ENCODE data around the gene URB1. TPM values are rescaled to one million over a fixed set of nuclear protein-coding genes. Genes with fewer than 3 reads are reported as not detected.
"Not testable (repeated sequence)": the region's sequence is repeated elsewhere in the genome, so short reads cannot be mapped to it uniquely, and the experiment has no call there.

Gene URB1
- total RNA-seq, 1 donor from 2014 or later, result 20.0 TPM

DNA sequence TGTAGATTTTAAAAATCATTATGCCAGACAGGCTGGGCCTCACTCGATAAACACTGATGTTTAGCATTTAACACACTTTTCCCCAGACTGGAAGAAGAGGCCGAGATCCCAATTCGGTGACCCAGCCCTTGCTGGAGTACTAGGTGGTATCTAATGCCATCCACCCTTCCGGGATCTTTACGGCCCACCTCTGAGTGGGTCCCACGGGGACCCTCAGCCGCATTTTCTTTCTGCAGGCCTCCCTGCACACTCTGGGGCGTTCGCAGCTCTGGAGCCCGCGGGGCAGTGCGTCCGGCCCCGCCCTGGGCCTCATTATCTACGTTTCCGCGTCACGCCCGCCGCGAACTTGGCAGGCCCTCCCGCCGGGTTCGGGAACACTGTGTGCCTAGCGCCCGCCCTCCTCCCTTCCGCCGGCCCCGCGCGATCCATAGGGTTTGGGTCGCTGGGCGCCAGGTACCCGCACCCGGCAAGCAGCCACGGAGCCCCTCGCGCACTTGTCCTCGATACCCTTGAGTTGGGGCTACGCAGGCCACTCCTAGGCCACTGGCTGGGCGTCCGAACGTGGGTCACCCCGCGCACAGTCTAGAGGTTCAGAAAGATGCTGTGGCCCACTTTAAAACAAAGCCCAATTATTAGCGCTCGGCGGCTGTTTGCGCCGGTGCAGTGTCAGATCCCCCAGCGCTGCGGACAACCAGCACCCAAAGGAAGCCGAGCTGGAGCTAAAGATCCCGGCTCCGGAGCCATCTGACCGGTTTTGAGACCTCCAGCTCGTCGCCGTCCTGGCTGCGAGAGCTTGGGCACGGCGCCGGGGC, 18.7 kb upstream of the URB1 start:
- no peak for DNase-seq (ENCODE audit: low read depth, low spot score)

DNA sequence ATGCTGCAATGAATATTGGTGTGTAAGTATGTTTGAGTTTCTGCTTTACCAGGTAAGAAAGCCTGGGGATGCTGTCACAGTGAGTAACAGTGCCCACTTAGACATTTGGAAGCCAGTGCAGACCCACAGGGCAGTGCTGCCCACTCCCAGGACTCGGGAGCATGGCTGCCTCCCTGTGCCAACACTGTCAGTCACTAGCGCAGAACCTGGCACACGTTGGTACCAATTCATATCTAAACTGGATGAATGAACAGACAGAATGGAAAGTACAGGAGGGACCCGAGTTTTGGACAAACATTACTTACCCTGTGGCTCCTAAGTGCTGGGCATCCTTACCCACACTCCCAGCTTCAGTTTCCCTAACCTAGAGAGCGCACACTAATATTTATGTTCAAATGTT, 18.1 kb upstream of the URB1 start:
- DNase-seq (ENCODE audit: low read depth, low spot score), result no peak

DNA sequence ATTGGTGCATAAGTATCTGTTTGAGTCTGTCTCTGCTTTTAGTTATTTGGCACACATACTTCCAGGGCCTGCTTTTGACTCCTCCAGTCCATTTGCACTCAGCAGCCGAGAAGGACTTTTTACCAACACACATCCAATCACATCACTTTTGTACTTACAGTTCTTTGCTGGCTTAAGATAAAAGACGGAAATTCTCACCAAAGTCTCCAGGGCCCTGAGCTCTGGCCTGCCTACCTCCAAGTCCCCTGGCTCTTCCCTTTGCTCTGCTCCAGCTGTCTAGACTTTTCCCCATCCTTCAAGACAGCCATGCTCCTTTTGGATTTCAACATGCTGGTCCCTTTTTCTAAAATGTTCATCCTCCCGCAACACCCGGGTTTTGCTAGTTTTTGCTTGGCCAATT, 17.5 kb upstream of the URB1 start:
- no peak for DNase-seq (ENCODE audit: low read depth, low spot score)

DNA sequence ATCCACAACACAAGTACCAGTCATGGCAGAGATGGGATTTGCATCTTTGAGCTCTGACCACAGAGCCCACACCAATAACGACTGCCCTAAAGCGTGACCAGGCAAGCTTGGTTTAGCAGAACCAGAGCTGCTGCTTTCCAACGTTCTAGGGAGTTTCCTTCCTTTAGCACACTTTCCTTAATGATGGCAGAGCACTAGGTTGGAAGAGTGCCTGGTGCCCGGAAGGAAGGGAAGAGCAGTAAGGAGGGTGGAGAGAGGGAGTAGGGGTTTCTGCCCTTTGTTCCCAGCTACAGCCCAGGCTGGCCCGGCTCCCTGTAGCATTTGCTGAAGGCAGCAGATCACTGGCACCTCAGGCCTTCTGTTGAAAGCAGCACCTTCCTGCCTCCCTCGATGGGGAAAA, 13.6 kb upstream of the URB1 start:
- DNase-seq (ENCODE audit: low read depth, low spot score), result no peak

DNA sequence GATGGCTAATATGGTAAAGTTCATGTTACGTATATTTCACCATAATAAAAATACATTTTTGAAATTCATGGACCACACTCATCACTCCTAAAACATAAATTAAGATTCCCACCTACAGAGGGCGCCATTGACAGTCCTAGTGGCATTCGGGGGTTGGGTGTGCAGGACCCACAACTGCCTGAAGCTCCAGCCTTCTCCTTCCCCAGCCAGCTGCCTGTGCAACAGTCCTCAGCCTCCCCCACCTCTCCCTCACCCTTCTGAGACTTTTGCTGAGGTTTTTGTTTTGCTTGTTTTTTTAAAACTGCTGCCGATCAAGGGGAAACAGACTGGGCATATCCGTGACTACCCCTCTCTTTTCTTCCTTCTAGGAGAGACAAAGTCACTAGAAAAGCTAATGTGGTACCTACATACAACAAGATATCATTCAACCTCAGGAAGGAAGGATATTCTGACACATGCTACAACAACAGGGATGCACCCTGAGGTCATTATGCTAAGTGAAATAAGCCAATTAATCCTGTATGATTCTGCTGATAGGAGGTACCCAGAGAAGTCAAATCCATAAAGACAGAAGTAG, 10.5 kb upstream of the URB1 start:
- no peak for DNase-seq (ENCODE audit: low read depth, low spot score)

DNA sequence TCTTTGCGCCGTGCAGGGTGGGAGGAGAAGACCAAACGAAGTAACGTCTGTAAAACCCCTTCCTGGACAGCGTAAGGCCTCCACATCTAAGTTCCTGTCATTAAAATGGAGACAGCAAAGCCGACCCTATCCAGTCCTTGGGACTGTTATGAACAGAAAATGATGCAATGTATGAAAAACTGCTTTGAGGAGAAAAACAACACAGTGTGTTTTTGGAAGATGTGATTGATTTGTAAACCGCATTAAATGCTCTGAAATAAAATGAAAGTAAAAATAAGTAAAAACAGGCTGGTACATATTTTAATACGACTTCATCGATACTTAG, 827 bp upstream of the URB1 start:
- no peak for DNase-seq (ENCODE audit: low read depth, low spot score)

DNA sequence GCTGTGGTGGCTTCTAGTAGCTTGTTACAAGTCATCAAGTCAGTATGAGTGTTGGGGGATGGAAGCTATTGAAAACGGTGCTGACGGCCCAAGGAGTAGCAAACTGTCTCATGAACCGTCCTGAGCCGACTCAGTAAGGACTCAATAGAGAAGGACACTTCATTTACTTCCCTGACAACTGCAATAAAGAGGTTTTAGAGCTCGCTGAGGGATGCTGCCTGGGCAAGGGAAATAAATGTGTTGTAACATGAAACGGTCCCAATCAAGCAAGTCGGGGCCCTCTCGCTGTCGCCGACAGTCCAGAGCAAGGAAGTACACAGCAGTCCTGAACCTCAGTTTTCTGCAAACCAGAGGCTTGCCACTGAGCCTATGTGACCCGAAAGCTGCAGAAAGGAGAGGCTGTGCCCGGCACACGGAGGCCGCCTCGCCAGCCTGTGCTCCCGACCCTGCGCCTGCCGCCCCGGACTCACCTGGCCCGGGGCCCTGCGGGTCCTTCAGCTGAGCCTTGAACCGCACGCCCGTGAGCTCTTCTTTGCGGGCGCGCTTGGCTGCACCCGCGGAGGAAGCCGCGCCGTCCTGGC, 423 bp downstream of the URB1 start:
- no peak for DNase-seq (ENCODE audit: low read depth, low spot score)

DNA sequence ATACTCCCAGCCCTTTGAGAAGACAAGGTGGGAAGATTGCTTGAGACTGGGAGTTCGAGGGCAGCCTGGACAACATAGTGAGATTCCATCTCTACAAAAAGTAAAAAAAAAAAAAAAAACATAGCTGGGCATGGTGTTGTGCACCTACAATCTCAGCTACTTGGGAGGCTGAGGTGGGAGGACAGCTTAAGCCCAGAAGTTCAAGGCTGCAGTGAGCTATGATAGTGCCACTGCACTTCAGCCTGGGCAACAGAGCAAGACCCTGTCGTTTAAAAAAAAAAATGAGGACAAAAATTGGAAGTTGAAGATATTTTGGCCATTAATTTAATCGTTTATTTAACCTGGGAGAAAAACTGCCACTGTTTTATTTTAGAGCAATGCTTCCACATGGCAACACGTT, 1.1 kb downstream of the URB1 start:
- DNase-seq (ENCODE audit: low read depth, low spot score), result no peak

DNA sequence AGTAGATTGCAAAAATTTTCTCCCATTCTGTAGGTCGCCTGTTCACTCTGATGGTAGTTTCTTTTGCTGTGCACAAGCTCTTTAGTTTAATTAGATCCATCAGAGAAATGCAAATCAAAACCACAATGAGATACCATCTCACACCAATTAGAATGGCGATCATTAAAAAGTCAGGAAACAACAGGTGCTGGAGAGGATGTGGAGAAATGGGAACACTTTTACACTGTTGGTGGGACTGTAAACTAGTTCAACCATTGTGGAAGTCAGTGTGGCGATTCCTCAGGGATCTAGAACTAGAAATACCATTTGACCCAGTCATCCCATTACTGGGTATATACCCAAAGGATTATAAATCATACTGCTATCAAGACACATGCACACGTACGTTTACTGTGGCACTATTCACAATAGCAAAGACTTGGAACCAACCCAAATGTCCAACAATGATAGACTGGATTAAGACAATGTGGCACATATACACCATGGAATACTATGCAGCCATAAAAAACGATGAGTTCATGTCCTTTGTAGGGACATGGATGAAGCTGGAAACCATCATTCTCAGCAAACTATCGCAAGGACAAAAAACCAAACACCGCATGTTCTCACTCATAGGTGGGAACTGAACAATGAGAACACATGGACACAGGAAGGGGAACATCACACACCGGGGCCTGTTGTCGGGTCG, 2.1 kb downstream of the URB1 start:
- DNase-seq (ENCODE audit: low read depth, low spot score), result not testable (repeated sequence)

DNA sequence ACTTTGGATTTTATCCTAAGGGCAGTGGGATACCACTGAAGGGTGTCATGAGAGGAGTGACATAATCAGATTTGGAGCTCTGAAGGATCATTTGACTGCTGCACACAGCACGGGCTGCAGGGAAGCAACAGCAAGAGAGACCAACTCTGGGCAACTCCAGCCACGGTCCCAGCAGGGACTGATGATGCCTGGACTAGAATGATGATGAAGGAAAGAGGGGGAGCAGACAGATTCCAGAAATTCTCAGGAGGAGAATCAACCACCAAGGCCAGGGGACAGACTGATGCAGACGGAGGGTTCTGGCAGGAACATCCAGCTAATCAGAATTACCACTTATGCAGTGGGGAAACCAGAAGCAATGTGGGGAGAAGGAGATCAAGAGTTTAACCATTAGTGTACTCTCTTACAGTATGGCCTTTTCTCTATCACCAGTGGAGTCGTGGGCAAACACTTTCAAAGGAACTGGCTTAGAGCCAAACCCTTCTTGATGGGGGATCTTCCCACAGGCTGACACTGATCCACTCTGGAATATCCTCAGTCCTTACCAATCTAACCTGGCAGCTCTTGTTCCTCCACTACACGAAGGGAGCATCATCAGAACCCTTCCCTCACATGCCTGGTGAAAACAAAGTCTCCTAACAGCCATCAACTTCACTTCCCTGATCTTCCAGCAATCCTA, 3.3 kb downstream of the URB1 start:
- no peak for DNase-seq (ENCODE audit: low read depth, low spot score)

DNA sequence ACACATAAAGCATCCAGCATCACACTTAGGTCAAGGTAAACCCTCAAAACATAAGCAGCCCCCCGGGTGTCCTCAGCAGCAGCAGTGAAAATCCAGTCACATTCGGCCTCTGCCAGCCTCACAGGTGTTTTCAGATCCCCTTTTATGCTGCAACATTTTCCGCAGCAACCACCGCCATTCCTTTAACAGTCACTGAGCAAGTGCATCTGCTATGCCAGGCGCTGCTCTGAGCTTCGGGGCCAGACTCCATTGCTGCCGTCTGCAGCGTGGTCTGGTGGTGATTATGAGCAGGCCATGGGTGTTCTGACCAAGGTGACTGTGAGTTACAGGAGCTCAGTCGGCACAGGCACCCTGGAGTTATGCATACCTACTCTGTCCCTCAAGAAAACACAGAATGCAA, 4.5 kb downstream of the URB1 start:
- DNase-seq (ENCODE audit: low read depth, low spot score), result no peak

DNA sequence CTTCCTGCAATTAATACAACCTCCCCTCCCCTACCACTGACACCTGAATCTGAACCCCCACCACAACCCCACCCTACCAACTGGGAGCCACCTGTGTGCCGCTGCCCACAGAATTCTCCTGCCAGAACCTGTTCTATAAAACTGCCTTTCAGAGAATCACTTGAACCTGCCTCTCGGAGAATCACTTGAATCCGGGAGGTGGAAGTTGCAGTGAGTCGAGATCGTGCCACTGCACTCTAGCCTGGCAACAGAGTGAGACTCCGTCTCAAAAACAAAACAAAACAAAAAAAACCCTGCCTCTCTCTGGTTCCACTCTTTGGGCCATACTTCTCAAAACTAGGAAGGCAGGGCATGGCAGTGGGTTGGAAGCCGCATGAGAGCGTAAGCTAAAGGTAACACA, 5.7 kb downstream of the URB1 start:
- DNase-seq (ENCODE audit: low read depth, low spot score), result no peak

DNA sequence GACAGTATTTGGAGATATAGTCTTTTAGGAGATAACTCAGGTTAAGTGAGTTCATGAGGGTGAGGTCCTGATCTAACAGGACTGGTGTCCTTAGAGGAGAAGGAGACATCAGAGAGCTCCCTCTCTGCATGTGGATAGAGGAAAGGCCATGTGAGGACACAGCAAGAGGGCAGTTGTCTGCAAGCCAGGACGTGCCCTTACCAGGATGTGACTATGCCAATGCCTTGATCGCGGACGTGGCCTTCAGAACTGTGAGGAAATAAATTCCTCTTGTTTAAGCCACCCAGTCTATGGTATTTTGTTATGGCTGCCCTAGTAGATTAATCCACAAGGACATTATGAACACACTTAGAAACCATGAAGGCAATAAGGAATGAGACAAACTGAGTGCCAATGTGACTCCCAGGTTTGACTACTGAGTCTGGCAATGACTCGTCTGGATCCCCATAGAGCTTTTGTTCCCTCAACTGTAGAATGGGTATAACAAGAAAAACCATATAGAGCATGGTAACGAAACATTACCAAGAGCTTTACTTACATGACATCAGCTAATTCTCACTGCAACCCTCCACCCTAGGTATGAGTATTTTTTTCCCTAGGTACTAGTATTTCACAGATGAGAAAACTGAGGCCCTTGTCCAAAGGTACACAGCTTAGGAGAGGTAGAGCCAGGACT, 6.5 kb downstream of the URB1 start:
- DNase-seq (ENCODE audit: low read depth, low spot score), result no peak

DNA sequence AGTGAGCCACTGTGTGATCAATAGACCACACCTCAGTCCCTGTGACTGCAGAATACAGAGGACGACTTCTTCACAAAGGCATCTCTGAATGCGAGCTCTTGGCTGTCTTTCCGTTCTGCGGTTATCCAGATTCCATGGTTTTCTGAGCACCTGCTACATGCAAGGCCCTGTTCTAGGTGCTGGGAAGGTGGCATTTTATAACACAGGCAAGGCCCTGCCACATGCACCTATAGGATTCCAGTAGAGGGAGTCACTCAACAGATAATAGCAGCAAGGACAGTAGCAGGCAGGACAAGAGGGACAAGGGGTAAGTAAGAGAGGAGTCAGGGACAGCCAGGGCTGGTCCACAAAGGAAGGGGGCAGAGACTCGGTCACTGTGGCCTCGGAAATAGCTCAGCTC, 9.0 kb downstream of the URB1 start:
- no peak for DNase-seq (ENCODE audit: low read depth, low spot score)

DNA sequence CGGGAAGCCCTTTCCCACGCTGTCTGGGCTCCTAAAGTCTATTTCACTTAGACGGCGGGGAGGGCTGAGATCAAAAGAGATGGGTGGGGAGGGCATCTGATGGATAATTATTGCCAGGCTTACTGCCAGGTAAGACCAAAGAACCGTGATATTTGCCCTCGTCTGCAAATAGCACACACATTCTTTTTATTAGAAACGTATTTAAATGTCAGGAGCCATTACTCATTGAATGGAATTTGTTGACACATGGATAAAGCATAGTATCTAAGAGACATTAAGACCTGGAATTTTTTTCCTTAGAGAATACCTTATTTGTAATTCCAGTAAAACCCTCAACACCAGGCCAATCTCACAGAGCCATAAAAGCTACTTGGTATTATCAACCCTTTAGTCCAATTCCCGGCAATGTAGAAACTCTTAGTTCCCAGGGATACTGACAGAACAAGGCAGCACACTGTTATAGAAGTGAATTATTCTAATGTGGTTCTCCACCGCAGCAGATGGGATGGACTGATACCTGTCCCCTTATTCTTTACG, 10.6 kb downstream of the URB1 start:
- DNase-seq (ENCODE audit: low read depth, low spot score), result no peak

DNA sequence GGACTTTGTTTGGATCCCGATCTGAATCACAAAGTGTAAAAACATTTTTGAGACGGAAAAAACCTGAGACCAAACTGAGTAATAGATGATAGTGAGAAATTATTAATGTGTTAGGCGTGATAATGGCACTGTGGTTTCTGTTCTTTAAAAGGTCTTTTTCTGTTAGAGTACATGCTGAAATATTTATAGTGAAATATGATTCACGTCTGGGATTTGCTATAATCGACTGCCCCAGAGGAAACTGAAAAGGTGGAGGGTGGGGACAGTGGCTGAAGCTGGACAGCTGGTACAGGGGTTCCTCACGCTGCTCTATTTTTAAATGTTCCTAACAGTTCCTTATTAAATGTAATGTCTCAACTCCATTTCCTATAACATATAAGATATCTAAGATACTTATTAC, 11.2 kb downstream of the URB1 start:
- DNase-seq (ENCODE audit: low read depth, low spot score), result no peak

DNA sequence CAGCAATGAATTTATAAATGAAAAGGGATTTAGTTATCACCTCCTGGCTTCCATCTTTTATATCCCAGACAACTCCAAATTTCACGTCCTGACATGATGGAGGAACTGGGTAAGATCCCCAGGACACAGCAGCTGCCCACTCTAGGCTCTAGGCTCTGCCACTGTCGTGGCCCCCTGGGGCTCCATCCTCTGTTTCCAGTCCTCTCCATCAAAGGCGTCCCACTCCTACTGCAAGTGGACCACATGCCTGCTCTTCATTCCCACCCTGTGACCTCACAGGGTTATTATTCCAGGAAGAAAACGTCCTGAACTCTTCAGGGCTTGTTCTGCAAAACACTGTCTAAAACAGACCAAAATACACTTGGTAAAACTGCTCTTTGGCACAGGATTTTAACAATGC, 11.9 kb downstream of the URB1 start:
- no peak for DNase-seq (ENCODE audit: low read depth, low spot score)

DNA sequence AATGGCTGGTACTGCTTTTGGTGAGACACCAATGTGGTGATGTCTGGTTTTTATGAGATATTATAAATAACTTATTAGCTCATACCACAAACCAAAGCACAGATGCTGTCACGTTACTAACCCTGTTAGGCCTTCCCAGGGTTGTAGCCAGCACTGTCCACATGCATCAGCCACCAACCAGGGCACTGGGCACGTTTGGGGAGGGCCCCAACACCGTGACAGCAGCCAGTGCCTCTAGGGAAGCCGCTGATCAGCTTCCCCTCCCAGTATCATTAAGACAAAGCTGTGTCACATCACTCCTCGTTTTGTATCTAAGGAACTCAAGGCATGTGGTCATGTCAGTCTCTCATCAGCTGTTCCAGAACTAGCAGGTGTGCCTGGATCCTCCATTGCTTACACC, 13.9 kb downstream of the URB1 start:
- DNase-seq (ENCODE audit: low read depth, low spot score), result no peak

DNA sequence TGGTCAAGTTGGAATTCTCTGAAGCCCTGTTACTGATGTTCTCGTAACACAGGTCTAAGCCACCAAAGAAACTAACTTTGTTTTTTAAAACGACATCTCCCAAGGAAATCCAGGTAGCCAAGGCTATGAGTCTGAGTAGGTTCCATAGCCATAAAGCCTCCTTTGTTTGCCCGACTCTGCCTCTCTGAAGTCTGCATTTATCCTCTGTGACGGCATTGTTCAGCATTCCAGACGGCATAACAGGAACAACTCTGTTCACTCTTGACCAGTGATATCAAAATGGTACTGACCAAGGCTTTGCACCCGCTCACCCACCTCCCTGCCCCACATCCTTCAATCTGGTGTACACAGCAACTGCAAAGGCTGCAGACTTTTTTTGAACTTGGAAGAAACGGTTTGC, 14.8 kb downstream of the URB1 start:
- DNase-seq (ENCODE audit: low read depth, low spot score), result no peak

DNA sequence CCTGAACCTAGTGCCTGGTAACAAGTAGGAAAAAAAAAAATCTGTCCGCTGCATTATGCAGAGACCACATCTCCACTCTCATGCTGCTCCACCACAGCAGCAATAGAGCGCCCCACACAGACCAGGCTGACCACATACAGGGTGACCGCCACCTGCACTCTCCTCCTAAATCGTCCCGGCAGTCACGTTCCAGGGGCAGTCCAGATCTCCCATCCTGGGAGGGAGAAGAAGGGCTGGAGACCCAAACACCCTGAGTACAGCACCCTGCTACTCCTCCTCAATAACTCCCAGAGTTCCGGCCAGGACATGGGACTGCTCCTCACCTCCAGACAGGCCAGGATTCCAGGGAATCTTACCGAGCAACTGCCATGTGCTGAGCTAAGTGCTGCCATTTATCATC, 15.3 kb downstream of the URB1 start:
- DNase-seq (ENCODE audit: low read depth, low spot score), result no peak

DNA sequence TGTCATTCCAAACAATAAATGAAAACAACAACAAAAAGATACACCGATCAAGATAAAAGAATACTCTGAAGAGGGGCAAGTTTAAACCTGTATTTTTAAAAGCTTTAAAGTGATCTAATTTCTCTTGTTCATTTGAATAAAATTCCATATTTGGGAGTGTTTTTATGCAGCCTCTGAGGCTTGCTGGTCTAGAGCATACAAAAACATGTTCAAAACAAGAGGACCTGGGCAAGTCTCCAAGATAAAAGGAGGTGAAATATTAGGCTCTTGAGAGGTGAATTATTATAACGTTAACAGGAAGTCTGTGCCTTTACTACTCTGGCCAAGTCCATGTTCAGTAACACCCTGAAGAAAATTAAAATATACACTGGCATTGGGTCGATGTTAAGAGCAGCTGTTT, 20.1 kb downstream of the URB1 start:
- DNase-seq (ENCODE audit: low read depth, low spot score), result no peak
